Activated T-cell treated with anti-CD3 and anti-CD28 coated beads, Interleukin-2, amount 50 U/mL, for 48 hours (primary cell): ENCODE results near the gene CCL26.
"Not testable (repeated sequence)": the region's sequence is repeated elsewhere in the genome, so short reads cannot be mapped to it uniquely, and the experiment has no call there.

Experiments used
- DNase-seq, 2 experiments: peaks; one replicate each; pipeline ENCODE4 v3.0.0-alpha.2; 2020

CCL26 gene, protein sequence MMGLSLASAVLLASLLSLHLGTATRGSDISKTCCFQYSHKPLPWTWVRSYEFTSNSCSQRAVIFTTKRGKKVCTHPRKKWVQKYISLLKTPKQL

DNA sequence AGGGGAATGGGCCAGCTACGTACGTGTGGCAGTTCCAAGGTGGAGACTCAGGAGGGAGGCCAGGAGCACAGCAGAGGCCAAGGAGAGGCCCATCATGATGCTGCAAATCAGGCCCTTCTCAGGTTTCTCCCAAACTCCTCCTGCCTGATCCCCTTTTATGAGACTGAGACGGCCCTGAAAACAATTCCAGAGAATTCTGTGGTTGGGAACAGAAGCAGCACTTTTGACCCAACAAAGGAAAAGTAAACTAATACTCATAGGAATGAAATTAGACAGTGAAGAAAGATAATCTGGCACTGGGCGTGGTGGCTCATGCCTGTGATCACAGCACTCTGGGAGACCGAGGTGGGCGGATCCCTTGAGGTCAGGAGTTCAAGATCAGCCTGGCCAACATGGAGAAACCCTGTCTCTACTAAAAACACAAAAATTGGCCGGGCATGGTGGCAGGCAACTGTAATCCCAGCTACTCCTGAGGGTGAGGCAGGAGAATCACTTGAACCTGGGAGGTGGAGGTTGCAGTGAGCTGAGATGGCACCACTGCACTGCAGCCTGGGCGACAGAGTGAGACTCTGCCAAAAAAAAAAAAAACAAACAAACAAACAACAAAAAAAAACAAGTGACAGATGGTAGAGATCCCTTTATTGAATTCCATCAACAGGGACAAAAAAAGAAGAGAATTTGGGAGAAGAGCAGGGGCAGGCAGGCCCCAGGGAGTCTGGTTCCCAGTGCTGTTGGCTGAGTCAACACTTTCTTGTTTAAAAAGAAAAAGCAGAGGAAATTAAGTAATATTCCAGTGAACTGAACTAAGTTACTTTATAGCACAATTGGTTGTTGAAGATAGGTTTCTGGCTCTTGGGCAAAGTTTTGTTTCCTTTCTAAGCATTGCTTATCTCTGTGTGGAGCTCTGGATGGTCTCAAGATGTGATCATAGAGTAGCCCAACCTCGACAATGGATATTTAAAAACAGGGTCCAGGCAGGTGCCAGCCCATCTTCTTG is at the start of gene CCL26:
Gene CCL26 (minus strand): TSS at position 131 of the 997 bp plus-strand sequence. CDS start 35 bp downstream, at position 96.
- no peak for DNase-seq

DNA sequence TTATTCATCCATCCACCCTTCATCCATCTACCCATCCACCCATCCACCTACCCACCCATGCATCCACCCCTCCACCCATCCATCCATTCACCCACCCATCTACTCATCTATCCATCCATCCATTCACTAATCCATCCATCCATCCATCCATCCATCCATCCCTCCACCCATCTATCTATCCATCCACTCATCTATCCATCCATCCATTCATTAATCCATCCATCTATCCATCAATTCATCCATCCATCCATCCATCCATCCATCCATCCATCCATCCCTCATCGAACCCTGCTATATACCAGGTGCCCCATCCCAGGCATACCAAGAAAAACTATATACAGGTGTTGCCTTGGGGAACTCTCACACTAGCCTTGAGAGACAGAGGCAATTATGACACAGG is 48.7 kb upstream of the CCL26 start:
- DNase-seq, result no peak

DNA sequence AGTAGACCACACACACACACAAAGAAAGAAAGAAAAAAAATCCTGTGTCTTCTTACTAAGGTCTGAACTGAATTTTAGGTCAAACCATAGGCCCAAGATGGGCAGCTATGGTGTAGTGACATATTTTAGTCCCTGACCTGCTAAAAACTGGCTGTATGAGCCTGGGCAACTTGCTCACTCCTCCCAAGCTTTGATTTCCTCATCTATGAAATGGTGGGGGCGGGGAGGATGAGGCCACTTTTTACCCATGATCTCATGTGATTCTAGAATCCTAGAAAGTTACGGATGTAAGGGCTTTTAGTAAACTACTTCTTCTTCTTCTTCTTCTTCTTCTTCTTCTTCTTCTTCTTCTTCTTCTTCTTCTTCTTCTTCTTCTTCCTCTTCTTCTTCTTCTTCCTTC is 47.7 kb upstream of the CCL26 start:
- DNase-seq, result no peak

DNA sequence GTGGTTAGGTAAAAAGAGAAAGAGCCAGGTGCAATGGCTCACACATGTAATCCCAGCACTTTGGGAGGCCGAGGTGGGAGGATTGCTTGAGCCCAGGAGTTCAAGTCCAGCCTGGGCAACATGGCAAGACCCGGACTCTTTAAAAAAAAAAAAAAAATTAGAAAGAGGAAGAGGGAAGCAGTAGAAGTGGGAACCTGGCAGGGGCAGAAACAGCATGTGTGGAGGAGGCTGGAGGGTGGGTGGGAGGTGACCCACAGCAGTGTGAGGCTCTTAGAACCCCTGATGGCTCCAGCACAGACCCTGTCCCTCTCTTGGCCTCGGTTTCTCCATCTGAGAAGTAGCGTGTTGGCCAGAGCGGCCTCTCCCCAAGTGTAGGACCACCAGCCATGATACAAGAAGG is 46.5 kb upstream of the CCL26 start:
- no peak for DNase-seq

DNA sequence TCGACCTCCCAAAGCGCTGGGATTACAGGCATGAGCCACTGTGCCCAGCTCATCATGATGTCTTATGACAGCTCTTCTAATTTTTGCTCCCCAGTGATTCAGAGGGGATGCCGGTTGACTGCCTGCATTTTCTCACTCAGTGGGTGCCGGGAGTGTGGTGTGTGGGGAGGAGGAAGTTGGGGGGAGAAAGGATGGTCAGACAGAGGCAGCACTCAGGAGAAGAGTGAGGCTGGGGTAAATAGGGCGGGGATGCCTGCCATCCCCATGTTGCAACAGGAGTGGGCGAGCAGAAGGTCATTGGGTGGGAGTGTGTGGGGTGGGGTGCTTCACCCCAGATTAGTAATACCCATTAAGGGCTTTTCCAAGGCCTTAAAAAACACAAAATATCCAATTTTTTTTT is 45.1 kb upstream of the CCL26 start:
- no peak for DNase-seq

DNA sequence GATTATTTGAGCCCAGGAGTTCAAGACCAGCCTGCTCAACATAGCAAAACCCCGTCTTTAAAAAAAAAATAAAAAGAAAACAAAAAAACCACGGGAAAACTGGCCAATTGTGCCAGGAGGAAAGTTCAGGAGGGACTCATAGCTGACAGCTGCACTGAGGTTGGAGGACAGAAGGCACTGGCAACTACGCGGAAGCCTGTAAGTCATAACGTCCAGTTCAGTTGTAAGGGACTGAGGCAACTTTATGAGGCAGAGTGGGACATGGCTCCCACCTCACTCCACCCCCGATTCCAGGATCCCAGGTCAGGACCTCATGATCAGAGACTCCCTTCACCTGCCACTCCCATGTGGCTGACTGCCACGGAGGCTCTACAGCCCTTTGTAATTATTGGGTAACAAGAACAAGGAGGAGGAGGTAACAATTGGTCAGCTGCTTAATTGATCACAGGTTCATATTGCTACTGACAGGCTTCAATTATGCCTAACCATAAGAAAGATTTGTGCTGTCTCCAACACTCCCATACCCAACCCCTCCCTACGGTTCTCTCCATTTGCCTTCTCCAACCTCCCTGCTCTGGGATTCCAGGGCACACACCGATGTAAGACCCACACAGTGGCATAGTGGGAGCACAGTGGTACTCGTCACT is 43.5 kb upstream of the CCL26 start:
- no peak for DNase-seq

DNA sequence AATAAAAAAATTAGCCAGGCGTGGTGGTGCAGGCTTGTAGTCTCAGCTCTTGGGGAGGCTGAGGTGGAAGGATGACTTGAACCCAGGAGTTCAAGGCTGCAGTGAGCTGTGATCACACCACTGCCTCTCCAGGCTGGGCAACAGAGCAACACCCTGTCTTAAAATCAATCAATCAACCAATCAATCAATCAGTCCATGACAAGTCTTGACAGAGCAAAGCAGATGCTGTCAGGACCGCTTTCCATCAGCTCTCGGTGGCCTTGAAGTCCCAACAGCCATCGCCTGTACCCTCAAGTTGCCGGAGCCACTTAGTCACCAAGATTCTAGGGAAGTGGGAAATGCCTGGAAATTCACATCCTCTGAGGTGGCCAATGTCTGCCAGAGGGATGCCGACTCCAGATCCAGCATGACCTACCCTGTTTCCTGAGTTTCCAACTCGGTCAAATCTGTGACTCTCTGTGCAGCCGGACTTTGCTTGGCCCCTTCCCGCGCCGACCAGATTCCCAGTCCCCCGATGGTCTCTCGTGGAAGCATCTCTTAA is 42.5 kb upstream of the CCL26 start:
- no peak for DNase-seq

DNA sequence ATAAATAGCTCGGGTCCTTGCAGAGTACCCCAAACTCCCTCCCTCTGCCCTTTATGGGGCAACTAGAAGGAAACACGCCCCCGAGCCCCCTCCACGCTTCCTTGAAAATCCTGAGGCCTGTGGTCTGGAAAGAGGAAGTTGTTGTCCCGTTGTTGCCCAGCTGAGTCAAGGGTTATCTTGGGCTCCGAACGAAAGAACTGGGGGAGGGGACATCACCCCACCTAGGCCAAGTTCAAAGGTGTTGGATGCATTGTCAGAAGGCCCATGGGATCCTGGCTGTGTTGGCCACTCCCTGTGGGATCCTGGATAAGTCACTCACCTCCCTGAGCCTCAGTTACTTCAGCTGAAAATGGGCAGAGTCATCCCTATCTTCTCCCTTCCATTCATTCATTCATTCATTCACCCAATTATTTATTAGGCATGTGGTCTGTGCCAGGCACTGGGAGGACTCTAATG is 41.8 kb upstream of the CCL26 start, which contains the start of gene CCL24:
Gene CCL24 (minus strand): TSS at position 26 of the 456 bp plus-strand sequence. CDS start 91 bp downstream, outside the sequence.
- no peak for DNase-seq

DNA sequence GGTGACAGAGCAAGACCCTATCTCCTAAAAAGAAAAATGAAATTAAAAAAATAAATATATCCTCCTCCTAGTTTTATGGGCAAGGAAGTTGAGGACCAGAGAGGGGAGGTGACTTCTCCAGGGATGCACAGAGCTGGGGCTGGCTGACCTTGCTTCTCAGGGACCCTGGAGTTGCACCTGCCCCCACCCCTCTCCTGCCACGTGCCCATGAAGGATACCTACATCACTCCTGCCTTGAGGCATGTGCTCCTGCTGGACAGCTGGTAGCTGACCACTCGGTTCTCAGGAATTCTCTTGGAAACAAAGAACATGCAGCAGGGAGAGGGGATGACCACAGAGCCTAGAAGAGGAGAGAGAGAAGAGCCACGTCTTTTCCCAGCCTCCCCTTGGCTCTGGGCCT is 41.1 kb upstream of the CCL26 start:
- DNase-seq, result no peak

DNA sequence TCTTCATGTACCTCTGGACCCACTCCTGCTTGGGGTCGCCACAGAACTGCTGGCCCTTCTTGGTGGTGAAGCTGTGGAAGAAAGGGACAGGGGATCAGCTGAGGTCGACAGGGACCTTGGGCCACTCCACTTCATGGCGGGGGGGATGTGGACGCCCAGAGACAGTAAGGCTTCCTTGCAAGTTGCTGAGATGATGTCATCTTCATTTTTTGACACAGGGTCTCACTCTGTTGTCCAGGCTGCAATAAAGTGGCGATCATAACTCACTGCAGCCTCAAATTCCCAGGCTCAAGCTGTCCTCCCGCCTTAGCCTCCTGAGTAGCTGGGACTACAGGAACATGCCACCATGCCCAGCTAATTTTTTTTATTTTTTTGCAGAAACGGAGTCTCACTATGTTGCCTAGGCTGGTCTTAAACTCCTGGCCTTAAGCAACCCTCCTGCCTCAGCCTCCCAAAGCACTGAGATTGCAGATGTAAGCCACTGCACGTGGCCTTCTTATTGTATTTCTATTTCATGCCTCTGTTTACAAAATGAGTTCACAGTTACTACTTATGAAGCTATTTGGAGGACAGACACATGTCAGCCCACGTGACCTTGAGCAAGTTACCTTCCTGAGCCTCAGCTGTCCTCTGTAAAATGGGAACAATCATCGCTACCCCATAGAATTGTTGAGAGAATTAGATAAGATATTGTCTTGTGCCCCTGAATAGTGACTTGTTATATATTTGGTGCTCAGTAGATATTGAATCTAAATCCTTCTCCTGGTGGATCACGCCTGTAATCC is 40.1 kb upstream of the CCL26 start:
- DNase-seq, result no peak

DNA sequence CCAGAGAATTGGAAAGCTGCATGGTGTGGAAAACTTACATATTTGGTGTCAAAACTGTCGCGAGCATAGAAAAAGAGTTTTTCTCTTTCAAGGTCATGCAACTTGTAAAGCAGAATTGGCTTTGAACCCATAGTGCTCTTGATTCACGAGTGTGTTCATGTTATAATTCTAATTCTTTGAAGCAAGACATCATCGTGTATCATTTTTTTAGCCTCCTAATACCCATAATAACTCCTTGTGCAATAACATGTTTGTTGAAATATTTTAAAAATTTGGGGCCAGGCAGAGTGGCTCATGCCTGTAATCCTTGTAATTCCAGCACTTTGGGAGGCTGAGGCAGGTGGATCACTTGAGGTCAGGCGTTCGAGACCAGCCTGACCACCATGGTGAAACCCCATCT is 37.4 kb upstream of the CCL26 start:
- no peak for DNase-seq

DNA sequence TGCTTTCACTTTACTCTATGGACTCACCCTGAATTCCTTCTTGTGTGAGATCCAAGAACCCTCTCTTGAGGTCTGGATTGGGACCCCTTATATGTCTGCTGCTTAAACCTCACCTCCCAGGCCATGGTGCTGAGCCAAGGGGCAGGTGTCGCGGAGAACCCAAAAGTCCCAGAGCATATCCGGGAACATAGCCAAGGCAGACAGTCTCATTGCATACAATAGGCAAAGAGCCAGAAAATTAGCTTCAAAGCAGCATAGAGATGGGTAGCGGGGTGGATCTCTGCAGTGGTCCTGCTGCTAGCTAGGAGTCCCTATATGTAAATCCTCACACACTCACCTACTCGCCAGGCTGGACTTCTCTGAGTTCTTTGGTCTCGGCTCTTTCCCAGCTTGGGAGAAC is 36.1 kb upstream of the CCL26 start:
- no peak for DNase-seq

DNA sequence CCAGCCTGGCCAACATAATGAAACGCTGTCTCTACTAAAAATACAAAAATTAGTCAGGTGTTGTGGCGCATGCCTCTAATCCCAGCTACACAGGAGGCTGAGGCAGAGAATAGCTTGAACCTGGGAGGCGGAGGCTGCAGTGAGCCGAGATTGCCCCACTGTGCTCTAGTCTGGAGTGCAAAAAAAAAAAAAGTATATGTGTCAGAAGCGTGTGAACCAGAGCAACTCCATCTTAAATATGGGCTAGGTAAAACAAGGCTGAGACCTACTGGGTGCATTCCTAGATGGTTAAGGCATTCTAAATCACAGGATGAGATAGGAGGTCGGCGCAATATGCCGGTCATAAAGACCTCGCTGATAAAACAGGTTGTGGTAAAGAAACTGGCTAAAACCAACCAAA is 35.4 kb upstream of the CCL26 start:
- no peak for DNase-seq

DNA sequence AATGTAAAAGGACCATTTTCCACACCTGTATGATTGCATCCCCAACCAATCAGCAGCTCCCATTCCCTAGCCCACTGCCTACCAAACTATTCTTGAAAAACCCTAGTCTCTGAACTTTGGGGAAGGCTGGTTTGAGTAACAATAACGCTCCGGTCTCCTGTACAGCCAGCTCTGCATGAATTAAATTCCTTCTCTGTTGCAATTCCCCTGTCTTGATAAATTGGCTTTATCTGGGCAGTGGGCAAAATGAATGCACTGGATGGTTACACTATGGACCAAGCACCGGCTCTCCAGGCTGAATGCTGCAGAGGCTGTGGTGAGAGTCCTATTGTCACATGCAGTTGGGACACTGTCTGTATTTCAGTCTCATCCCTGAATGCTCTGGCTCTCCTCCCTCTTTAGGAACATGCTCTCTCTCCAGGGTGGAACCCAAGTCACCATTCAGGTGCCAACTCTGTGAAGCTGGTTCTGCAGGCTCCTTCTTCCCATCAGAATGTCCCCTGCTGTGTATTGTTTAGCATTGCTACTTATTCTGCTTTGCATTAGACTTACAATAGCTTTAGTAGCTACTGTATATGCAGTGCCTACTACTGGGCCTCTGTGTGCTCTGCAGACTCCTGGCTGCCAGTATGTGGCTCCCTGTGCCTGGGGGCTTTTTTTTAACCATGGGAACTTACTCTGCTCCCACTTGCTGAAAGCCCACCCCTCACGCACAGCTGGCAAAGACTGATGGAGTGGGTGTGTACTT is 34.7 kb upstream of the CCL26 start:
- DNase-seq, result no peak

DNA sequence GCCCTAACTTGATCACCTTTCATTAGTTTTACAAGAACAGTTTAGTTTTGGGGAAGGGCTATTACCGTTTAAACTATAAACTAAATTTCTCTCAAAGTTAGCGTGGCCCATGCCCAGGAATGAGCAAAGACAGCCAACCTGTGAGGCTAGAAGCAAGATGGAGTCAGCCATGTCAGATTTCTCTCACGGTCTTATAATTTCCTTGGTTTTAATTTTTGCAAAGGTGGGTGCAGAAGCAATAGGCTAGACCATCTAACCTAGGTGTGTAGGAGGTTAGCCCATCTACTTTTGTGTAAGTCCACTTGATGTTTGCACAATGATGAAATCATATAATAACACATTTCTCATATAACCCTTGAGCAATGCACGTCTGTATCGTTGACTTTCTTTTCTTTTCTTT is 32.7 kb upstream of the CCL26 start:
- DNase-seq, result no peak

DNA sequence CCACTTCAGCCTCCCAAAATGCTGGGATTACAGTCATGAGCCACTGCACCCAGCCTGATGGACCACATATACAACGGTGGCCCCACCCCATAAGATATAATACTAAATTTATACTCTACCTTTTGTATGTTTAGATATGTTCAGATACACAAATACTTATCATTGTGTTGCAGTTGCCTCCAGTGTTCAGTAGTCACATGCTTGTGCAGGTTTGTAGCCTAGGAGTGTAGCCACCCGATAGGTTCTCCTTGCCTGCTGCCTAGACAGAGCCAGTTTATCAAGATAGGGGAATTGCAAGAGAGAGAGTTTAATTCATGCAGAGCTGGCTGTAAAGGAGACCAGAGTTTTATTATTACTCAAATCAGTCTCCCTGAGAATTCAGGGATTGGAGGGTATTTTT is 32.0 kb upstream of the CCL26 start:
- no peak for DNase-seq

DNA sequence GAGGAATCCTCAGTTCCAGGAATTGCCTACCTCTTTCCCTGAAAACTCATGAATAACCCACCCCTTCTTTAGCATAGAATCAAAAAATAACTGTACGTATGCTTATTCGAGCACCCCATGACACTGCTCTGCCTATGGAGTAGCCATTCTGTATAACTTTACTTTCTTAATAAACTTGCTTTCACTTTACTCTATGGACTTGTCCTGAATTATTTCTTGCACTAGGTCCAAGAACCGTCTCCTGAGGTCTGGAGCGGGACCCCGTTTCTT is 30.5 kb upstream of the CCL26 start:
- DNase-seq, result no peak

DNA sequence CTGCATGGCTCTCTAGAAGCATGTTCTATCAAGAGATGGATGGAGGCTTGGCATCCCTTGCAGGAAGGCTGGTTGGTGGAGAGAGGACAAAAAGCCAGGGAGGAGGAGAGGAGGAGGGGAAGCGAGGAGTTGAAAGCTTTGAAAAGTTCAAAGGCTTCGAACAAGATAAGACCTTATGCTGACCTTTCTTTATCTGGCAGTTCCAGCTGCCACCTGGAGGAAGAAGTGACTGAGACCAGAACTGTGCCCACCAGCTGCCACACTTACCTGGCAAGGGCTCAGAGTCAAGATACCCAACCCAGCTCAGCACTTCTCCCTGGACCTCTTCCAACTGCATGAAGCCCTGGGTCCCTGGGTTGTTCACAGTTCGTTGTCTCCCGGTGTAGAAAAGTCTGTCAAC is 26.8 kb upstream of the CCL26 start:
- DNase-seq, result no peak

DNA sequence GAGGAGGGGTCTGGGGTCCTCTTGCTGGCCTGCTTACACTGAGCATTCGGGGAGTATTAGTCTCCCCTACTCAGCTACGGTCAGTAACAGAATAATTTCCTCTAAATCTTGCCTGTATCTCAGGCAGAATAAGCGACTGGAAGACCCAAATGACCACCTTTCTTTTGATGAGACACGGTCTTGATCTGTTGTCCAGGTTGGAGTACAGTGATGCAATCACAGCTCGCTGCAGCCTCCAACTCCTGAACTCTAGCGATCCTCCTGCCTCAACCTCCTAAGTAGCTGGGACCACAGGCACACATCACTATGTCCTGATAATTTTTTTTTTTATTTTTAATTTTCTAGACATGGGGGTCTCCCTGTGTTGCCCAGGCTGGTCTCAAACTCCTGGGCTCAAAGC is 24.4 kb upstream of the CCL26 start:
- no peak for DNase-seq

DNA sequence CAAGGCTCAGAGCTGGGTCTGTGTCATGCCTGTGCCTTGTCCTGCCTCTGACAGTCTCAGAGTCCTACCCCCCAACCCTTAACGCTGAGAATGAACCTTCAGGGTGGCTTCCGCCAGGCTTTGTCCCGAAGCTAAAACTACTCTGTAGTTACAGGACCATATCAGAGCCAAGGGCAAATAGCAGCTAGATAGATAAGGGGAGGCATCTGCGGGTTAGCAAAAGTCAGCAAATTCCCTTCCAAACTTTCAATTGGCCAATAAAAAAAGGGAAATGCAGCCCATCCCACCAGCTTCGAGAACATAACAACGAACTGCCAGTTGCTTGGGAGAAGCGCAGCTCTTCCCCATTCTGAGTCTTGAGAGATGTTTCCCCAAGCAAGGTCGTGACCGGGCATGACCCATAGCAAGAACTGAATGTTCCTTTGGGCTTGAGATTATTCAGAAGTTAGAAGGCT is 23.8 kb upstream of the CCL26 start:
- no peak for DNase-seq

DNA sequence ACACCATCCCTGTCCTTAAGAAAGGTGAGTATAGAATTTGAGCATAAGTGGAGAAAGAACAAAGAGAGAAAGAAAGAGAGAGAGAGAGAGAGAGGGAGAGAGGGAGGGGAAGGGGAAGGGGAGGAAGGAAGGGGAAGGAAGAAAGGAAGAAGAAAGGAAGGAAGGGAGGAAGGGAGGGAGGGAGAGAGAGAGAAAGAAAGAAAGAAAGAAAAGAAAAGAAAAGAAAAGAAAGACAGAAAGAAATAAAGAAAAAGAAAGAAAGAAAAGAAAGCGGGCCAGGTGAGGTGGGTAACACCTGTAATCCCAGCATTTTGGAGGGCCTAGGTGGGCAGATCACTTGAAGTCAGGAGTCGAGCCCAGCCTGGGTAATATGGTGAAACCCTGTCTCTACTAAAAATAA is 21.7 kb upstream of the CCL26 start:
- no peak for DNase-seq

DNA sequence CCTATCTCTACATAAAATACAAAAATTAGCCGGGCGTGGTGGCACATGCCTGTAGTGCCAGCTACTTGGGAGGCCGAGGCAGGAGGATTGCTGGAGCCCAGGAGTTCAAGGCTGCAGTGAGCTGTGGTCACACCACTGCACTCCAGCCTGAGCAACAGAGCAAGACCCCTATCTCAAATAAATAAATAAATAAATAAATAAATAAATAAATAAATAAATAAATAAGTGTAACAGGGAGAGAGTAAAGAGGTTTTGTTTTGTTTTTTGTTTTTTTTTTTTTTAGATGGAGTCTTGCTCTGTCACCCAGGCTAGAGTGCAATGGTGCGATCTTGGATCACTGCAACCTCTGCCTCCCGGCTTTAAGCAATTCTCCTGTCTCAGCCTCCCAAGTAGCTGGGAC is 20.6 kb upstream of the CCL26 start:
- DNase-seq, result not testable (repeated sequence)
